H1 (cell line): Measurements from ENCODE around the gene DISP1.

ENCODE experiments used
- BRCA1 ChIP-seq: IDR thresholded peaks from 2 replicates; pipeline ENCODE4 v1.6.1; 2012; ENCODE audit warnings: low read depth, low read length, improper control_type of control experiment
- CBX5 ChIP-seq: fragments of 300-800, 300-1000 bp; sonication (generic); IDR thresholded peaks from 2 replicates; pipeline ENCODE4 v1.7.1; 2016; ENCODE audit warnings: antibody characterized with exemption, low read length, low read depth
- CEBPB ChIP-seq: IDR thresholded peaks from 2 replicates; pipeline ENCODE4 v1.6.1; 2012; ENCODE audit warnings: low read depth, low read length
- NANOG ChIP-seq: IDR thresholded peaks from 2 replicates; pipeline ENCODE4 v1.6.1; 2011; ENCODE audit warnings: low read length, low read depth, mild to moderate bottlenecking, inconsistent platforms; ENCODE audit not compliant: insufficient read depth, poor library complexity, severe bottlenecking
- NRF1 ChIP-seq: IDR thresholded peaks from 2 replicates; pipeline ENCODE4 v1.6.1; 2011; ENCODE audit warnings: mild to moderate bottlenecking, low read depth, low read length, improper control_type of control experiment
- POLR2A ChIP-seq, 2 experiments: IDR thresholded peaks; 1 replicate in 1 of 2; 2 replicates in 1 of 2; pipeline ENCODE4 v1.6.1; 2011; ENCODE audit warnings: low read depth in 2 of 2, low read length in 2 of 2, mild to moderate bottlenecking in 2 of 2; ENCODE audit errors: control extremely low read depth in 1 of 2
- POLR2AphosphoS5 ChIP-seq: IDR thresholded peaks from 2 replicates; pipeline ENCODE4 v1.6.1; 2011; ENCODE audit warnings: low read depth, low read length
- RNF2 ChIP-seq: fragments of 200-900, 300-1000 bp; sonication (generic); IDR thresholded peaks from 2 replicates; pipeline ENCODE4 v1.7.1; 2016; ENCODE audit warnings: borderline replicate concordance, low read depth, mild to moderate bottlenecking, antibody characterized with exemption, low read length; ENCODE audit not compliant: poor library complexity, severe bottlenecking; ENCODE audit errors: missing control alignments
- SIRT6 ChIP-seq: IDR thresholded peaks from one replicate; pipeline ENCODE4 v1.7.1; 2012; ENCODE audit warnings: low read length, inconsistent platforms
- TBP ChIP-seq: IDR thresholded peaks from 2 replicates; pipeline ENCODE4 v1.6.1; 2011; ENCODE audit warnings: low read depth, low read length, improper control_type of control experiment
- TEAD4 ChIP-seq: IDR thresholded peaks from 2 replicates; pipeline ENCODE4 v1.6.1; 2012; ENCODE audit warnings: low read depth, low read length, inconsistent platforms, mixed read lengths
- YY1 ChIP-seq: IDR thresholded peaks from 2 replicates; pipeline ENCODE4 v1.6.1; 2011; ENCODE audit warnings: low read depth, mild to moderate bottlenecking, low read length
- TF ChIP-seq, protein P1 (sequence below), 3 experiments: IDR thresholded peaks; 1 replicate in 2 of 3; 2 replicates in 1 of 3; pipeline versions ENCODE4 v1.5.1 to v1.6.1; 2011; ENCODE audit warnings: low read length in 3 of 3, mild to moderate bottlenecking in 3 of 3, inconsistent platforms in 2 of 3, low read depth in 1 of 3, moderate library complexity in 1 of 3; ENCODE audit not compliant: insufficient read depth in 1 of 3; ENCODE audit errors: control extremely low read depth in 1 of 3

GRCh38 chr1:222798116-222798515 lies 16.7 kb upstream of the DISP1 start:
- TF ChIP-seq, protein P1, sequence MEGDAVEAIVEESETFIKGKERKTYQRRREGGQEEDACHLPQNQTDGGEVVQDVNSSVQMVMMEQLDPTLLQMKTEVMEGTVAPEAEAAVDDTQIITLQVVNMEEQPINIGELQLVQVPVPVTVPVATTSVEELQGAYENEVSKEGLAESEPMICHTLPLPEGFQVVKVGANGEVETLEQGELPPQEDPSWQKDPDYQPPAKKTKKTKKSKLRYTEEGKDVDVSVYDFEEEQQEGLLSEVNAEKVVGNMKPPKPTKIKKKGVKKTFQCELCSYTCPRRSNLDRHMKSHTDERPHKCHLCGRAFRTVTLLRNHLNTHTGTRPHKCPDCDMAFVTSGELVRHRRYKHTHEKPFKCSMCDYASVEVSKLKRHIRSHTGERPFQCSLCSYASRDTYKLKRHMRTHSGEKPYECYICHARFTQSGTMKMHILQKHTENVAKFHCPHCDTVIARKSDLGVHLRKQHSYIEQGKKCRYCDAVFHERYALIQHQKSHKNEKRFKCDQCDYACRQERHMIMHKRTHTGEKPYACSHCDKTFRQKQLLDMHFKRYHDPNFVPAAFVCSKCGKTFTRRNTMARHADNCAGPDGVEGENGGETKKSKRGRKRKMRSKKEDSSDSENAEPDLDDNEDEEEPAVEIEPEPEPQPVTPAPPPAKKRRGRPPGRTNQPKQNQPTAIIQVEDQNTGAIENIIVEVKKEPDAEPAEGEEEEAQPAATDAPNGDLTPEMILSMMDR (IDR thresholded peaks at IDR 0.05; ENCODE audit: control extremely low read depth in 1 of 3, insufficient read depth in 1 of 3, low read depth in 1 of 3, low read length in 3 of 3) = no peak
- no peak for TF ChIP-seq CEBPB
- TF ChIP-seq YY1 = no peak
- TF ChIP-seq NRF1 = no peak
- TF ChIP-seq POLR2A (IDR thresholded peaks at IDR 0.05; ENCODE audit: control extremely low read depth in 1 of 2, low read depth in 2 of 2, low read length in 2 of 2) = no peak
- TF ChIP-seq TEAD4 = no peak
- TF ChIP-seq SIRT6 = no peak
- no peak for TF ChIP-seq POLR2AphosphoS5
- no peak for TF ChIP-seq TBP
- TF ChIP-seq RNF2 = no peak
- no peak for TF ChIP-seq CBX5
- no peak for TF ChIP-seq BRCA1
- no peak for TF ChIP-seq NANOG
